ENCODE data around the gene KIF17. TPM values are rescaled to one million over a fixed set of nuclear protein-coding genes. Genes with fewer than 3 reads are reported as not detected.
A peak's percentile ranks its signal among the peaks of the same experiment; 100 is the strongest.

KIF17 gene
- total RNA-seq, 4 donors from 2014 or later = 0.80 to 10.3 (median 2.2) TPM

DNA sequence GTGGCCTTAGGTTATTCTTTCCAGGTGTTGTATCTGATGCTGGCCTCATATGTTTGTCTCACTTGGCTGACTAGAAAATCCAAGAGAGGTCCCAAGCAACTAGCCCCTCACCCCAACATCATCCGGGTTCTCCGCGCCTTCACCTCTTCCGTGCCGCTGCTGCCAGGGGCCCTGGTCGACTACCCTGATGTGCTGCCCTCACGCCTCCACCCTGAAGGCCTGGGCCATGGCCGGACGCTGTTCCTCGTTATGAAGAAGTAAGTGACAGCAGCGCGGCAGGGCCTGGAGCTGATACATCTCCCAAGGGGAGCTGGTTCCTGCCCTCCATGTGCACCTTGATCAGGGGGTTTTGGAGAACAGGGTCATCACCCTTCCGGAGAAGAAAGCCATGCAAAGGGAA lies 73.4 kb downstream of the KIF17 start:
- no peaks in the 10 kb centered on the region for H3K4me1 ChIP-seq
- TF ChIP-seq, protein P1, sequence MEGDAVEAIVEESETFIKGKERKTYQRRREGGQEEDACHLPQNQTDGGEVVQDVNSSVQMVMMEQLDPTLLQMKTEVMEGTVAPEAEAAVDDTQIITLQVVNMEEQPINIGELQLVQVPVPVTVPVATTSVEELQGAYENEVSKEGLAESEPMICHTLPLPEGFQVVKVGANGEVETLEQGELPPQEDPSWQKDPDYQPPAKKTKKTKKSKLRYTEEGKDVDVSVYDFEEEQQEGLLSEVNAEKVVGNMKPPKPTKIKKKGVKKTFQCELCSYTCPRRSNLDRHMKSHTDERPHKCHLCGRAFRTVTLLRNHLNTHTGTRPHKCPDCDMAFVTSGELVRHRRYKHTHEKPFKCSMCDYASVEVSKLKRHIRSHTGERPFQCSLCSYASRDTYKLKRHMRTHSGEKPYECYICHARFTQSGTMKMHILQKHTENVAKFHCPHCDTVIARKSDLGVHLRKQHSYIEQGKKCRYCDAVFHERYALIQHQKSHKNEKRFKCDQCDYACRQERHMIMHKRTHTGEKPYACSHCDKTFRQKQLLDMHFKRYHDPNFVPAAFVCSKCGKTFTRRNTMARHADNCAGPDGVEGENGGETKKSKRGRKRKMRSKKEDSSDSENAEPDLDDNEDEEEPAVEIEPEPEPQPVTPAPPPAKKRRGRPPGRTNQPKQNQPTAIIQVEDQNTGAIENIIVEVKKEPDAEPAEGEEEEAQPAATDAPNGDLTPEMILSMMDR (IDR thresholded peaks at IDR 0.05) = no peak
- no peak for TF ChIP-seq POLR2A (IDR thresholded peaks at IDR 0.05)
- peaks cover 0 to 89% (median 0%) of the 10 kb centered on the region in 3 donors for H3K36me3 ChIP-seq
- no peaks in the 10 kb centered on the region for H3K9me3 ChIP-seq
- DNase-seq = no peak
- H3K4me3 ChIP-seq = no peak overlapping the region
- H3K27ac ChIP-seq = no peak overlapping the region
- H3K27me3 ChIP-seq = no peaks in the 10 kb centered on the region

DNA sequence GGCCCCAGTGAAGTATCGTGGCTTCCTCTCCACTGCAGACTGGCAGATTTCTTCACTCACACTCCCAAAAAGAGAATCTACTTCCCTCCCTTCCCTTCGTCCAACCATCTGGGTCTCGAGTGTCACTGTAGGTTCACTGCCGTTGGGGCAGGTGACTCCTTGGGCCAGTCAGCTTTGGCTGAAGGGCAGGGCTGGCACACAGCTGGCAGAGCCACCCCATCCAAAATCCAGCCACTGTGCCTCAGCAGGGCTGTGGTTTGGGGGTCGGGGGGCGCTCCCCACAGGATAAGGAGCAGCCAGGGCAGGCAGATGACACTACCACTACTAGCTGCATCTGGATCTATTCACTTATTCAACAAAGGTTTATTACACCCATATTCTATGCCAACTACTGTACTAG lies 74.7 kb downstream of the KIF17 start:
- H3K9me3 ChIP-seq = no peaks in the 10 kb centered on the region
- DNase-seq = no peak
- no peak overlapping the region for H3K4me3 ChIP-seq
- H3K27ac ChIP-seq = no peak overlapping the region
- H3K27me3 ChIP-seq = no peaks in the 10 kb centered on the region
- no peaks in the 10 kb centered on the region for H3K4me1 ChIP-seq
- H3K36me3 ChIP-seq = peaks cover 0 to 90% (median 0%) of the 10 kb centered on the region in 3 donors
- TF ChIP-seq POLR2A (IDR thresholded peaks at IDR 0.05) = no peak
- TF ChIP-seq, protein P1 (IDR thresholded peaks at IDR 0.05) = no peak

DNA sequence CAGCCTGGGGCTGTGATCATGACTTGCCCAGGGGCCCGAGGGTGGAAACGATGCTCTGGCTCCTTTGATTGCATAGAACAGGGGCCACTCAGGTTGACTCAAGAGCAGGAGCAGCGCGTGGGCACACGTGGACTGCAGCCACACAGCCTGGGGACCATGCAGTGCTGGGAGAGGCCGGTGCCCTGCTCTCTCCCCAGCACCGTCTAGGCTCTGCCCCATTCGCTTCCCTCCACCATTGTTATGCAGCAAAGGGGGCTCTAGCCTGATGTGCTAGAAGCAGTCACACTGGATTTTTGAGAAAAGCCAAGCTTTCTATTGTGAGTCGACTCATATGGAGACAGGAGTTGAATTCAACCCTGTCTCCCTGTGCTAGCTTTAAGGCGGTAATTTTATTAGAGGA lies 75.8 kb downstream of the KIF17 start:
- H3K9me3 ChIP-seq = no peaks in the 10 kb centered on the region
- no peak for DNase-seq

DNA sequence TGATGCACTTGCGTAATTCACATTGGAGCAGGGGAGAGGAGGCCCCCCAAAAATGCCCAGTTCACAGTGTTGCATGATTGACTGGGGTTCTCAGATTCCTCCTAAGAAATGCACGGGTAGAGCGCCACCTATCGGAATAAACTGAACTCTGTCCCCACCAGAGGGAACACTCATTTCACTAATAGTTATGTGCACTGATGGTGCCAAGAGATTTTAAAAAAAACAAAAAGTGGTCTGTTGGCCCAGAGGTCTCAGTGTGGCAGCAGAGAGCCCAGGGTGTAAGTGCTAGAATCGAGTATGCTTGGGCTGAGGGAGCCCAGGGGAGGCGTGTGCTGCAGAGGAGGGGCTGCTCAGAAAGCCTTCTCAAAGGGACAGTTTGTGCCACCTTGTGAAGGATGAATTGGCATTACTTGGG lies 77.6 kb downstream of the KIF17 start:
- no peaks in the 10 kb centered on the region for H3K9me3 ChIP-seq
- TF ChIP-seq, protein P1 (IDR thresholded peaks at IDR 0.05) = peak; percentile 62 to 87 (median 76)
- no peak for TF ChIP-seq POLR2A (IDR thresholded peaks at IDR 0.05)
- H3K4me3 ChIP-seq = no peak overlapping the region
- no peak overlapping the region for H3K27ac ChIP-seq
- H3K4me1 ChIP-seq = peaks cover 0 to 2% (median 0%) of the 10 kb centered on the region in 4 donors
- H3K27me3 ChIP-seq = no peaks in the 10 kb centered on the region
- H3K36me3 ChIP-seq = peaks cover 0 to 79% (median 0%) of the 10 kb centered on the region in 3 donors
- DNase-seq = peak in 2 of 3 donors; percentile 39 to 83

More for the DNA sequence above, 75.8 kb downstream of the KIF17 start:
- Histone ChIP-seq H3K36me3 (peaks cover 0 to 88% (median 0%) of the 10 kb centered on the region in 3 donors), H3K4me3 (no peak overlapping the region), H3K4me1 (no peaks in the 10 kb centered on the region), H3K27ac (no peak overlapping the region), H3K27me3 (no peaks in the 10 kb centered on the region)
- no peak for TF ChIP-seq POLR2A (IDR thresholded peaks at IDR 0.05)
- TF ChIP-seq, protein P1 (IDR thresholded peaks at IDR 0.05) = no peak

DNA sequence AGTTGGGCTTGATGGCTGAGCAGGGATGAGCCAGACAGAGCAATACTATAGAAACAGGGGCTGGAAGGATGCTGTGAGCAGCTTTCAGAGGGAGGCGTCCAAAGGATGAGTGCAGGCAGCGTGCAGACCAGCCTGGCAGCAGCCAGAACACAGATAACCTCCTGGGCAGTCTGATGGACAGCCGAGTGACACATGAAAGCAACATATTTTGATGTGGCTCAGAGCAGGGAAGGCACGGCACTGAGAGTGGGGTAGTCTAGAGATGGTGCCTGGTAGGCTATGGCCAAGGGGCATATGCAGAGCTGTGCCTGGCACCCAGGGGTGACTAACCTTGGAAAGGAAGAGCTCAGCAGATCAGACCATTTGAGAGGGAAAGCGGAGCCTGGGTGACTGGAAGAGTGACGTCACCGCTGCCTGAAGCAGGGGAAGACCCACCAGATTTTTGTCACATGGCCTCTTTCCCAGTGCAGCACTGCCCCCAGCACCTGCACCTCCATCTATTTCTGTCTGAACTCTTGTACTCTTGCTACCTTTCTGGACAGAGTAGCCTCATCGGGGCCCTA lies 80.9 kb downstream of the KIF17 start:
- no peak overlapping the region for H3K4me3 ChIP-seq
- TF ChIP-seq POLR2A (IDR thresholded peaks at IDR 0.05) = no peak
- TF ChIP-seq, protein P1 (IDR thresholded peaks at IDR 0.05) = no peak
- peaks cover 0 to 11% (median 4%) of the 10 kb centered on the region in 4 donors for H3K4me1 ChIP-seq
- H3K9me3 ChIP-seq = no peaks in the 10 kb centered on the region
- no peak overlapping the region for H3K27ac ChIP-seq
- peaks cover 0 to 46% (median 0%) of the 10 kb centered on the region in 3 donors for H3K36me3 ChIP-seq
- DNase-seq = no peak
- H3K27me3 ChIP-seq = no peaks in the 10 kb centered on the region

Measured in Peyer's patch (tissue), 4 donors.